H1 (cell line): Measurements from ENCODE around the gene MSS51. TPM values are rescaled to one million over a fixed set of nuclear protein-coding genes. Genes with fewer than 3 reads are reported as not detected.
A peak's percentile ranks its signal among the peaks of the same experiment; 100 is the strongest.

Experiments
- CTCF ChIA-PET: fragments of 300-600 bp; sonication (Branson Sonifier 250); formaldehyde crosslinking; loops from one replicate; lab custom pipeline; 2021; ENCODE audit not compliant: partially characterized antibody; lab: Charles Lee
- POLR2A ChIA-PET: fragments of 300-600 bp; sonication (Branson Sonifier 250); formaldehyde crosslinking; loops from one replicate; lab custom pipeline; 2021; ENCODE audit warnings: inconsistent platforms; ENCODE audit not compliant: partially characterized antibody; lab: Charles Lee
- DNase-seq, 2 experiments: peaks; one replicate each; pipeline versions ENCODE4 v3.0.0 to v3.0.0-alpha.2; 2010 to 2022; ENCODE audit warnings: low spot score in 2 of 2, low read depth in 1 of 2, mixed read lengths in 1 of 2
- FAIRE-seq: peaks from 2 replicates; lab custom pipeline; 2011; peaks lifted over from hg19 to GRCh38; lab: Jason Lieb, UNC
- H2AFZ ChIP-seq: 2 replicates; pipeline ENCODE4 v1.8.1; 2012; ENCODE audit warnings: low read length, inconsistent platforms
- H2AK5ac ChIP-seq: 2 replicates; pipeline ENCODE4 v1.6.1; 2013; ENCODE audit warnings: low read depth, low read length
- H2BK120ac ChIP-seq: replicated peaks from 2 replicates; pipeline ENCODE3; 2013; ENCODE audit warnings: low read depth, low read length, inconsistent platforms
- H2BK12ac ChIP-seq: 2 replicates; pipeline ENCODE4 v1.6.1; 2013; ENCODE audit warnings: low read depth, low read length
- H2BK15ac ChIP-seq: 2 replicates; pipeline ENCODE4 v1.6.1; 2013; ENCODE audit warnings: low read length
- H2BK20ac ChIP-seq: 2 replicates; pipeline ENCODE4 v1.6.1; 2013; ENCODE audit warnings: low read length
- H2BK5ac ChIP-seq: 2 replicates; pipeline ENCODE4 v1.6.1; 2013; ENCODE audit warnings: low read depth, low read length
- H3K14ac ChIP-seq: 2 replicates; pipeline ENCODE4 v1.6.1; 2013; ENCODE audit warnings: inconsistent platforms; ENCODE audit not compliant: insufficient read length
- H3K18ac ChIP-seq: 2 replicates; pipeline ENCODE4 v1.6.1; 2013; ENCODE audit warnings: low read length; ENCODE audit errors: extremely low read depth
- H3K23ac ChIP-seq: 2 replicates; pipeline ENCODE4 v1.6.1; 2013; ENCODE audit warnings: inconsistent platforms; ENCODE audit not compliant: insufficient read length
- H3K23me2 ChIP-seq: 2 replicates; pipeline ENCODE4 v1.6.1; 2013; ENCODE audit warnings: low read depth, low read length
- H3K27ac ChIP-seq: 2 replicates; pipeline ENCODE4 v1.6.1; 2011; ENCODE audit warnings: low read depth, low read length, inconsistent platforms
- H3K27me3 ChIP-seq, 4 experiments: replicated peaks in 1 of 4; 1 replicate in 1 of 4; 2 replicates in 3 of 4; pipeline versions ENCODE4 v1.6.1 to v1.8.1; 2011 to 2013; ENCODE audit warnings: low read length in 3 of 4, mild to moderate bottlenecking in 3 of 4, inconsistent platforms in 2 of 4, mixed read lengths in 2 of 4, moderate library complexity in 1 of 4; ENCODE audit not compliant: control insufficient read depth in 3 of 4, insufficient read depth in 3 of 4; ENCODE audit errors: extremely low read depth in 1 of 4
- H3K36me3 ChIP-seq, 4 experiments: 2 replicates each; pipeline versions ENCODE4 v1.6.1 to v1.8.1; 2011 to 2013; ENCODE audit warnings: mild to moderate bottlenecking in 4 of 4, low read length in 3 of 4, moderate library complexity in 2 of 4, control low read depth in 1 of 4, inconsistent platforms in 1 of 4; ENCODE audit not compliant: insufficient read depth in 4 of 4, control insufficient read depth in 2 of 4
- H3K4ac ChIP-seq: replicated peaks from 2 replicates; pipeline ENCODE3; 2013; ENCODE audit warnings: low read length, low read depth, mixed read lengths, inconsistent platforms; ENCODE audit not compliant: insufficient read length
- H3K4me1 ChIP-seq, 4 experiments: replicated peaks in 1 of 4; 1 replicate in 1 of 4; 2 replicates in 3 of 4; pipeline versions ENCODE4 v1.6.1 to v1.8.1; 2011 to 2013; ENCODE audit warnings: low read length in 3 of 4, inconsistent platforms in 2 of 4, mixed read lengths in 1 of 4; ENCODE audit not compliant: insufficient read depth in 4 of 4, control insufficient read depth in 3 of 4
- H3K4me2 ChIP-seq, 2 experiments: 2 replicates each; pipeline versions ENCODE4 v1.6.1 to v1.8.1; 2011 to 2013; ENCODE audit warnings: low read depth in 2 of 2, low read length in 2 of 2, control low read depth in 1 of 2, inconsistent platforms in 1 of 2, mild to moderate bottlenecking in 1 of 2; ENCODE audit not compliant: insufficient read depth in 1 of 2
- H3K4me3 ChIP-seq, 4 experiments: fragments of 200-600, 300-600 bp in 1 of 4; sonication (generic), shearing (Covaris generic), sonication (Bioruptor Twin) in 1 of 4; 2 replicates each; pipeline versions ENCODE4 v1.5.1 to v1.8.1; 2011 to 2016; ENCODE audit warnings: low read length in 4 of 4, low read depth in 3 of 4, control low read depth in 2 of 4, inconsistent platforms in 2 of 4, mild to moderate bottlenecking in 2 of 4, mixed read lengths in 1 of 4, moderate library complexity in 1 of 4; ENCODE audit not compliant: insufficient read depth in 2 of 4; ENCODE audit errors: extremely low read depth in 1 of 4
- H3K56ac ChIP-seq: replicated peaks from 2 replicates; pipeline ENCODE3; 2013; ENCODE audit warnings: low read depth, mild to moderate bottlenecking, mixed read lengths, low read length, inconsistent platforms; ENCODE audit not compliant: insufficient read length
- H3K79me1 ChIP-seq: 2 replicates; pipeline ENCODE4 v1.6.1; 2013; ENCODE audit warnings: low read depth, low read length, control low read depth
- H3K79me2 ChIP-seq, 2 experiments: 2 replicates each; pipeline versions ENCODE4 v1.6.1 to v1.8.1; 2012 to 2013; ENCODE audit warnings: low read length in 2 of 2, mild to moderate bottlenecking in 2 of 2, inconsistent platforms in 1 of 2; ENCODE audit not compliant: insufficient read depth in 2 of 2, control insufficient read depth in 1 of 2
- H3K9ac ChIP-seq, 4 experiments: replicated peaks in 1 of 4; 1 replicate in 1 of 4; 2 replicates in 3 of 4; pipeline versions ENCODE4 v1.6.1 to v1.8.1; 2011 to 2013; ENCODE audit warnings: low read depth in 3 of 4, low read length in 3 of 4, control low read depth in 2 of 4, mild to moderate bottlenecking in 2 of 4, moderate library complexity in 2 of 4, inconsistent platforms in 1 of 4; ENCODE audit errors: extremely low read depth in 1 of 4
- H3K9me3 ChIP-seq, 2 experiments: 2 replicates each; pipeline versions ENCODE4 v1.6.1 to v1.8.1; 2012 to 2013; ENCODE audit warnings: mild to moderate bottlenecking in 2 of 2, moderate library complexity in 2 of 2, control low read depth in 1 of 2, inconsistent platforms in 1 of 2, low read depth in 1 of 2, low read length in 1 of 2, mixed read lengths in 1 of 2; ENCODE audit not compliant: insufficient read depth in 2 of 2
- H4K20me1 ChIP-seq, 2 experiments: replicated peaks in 1 of 2; 2 replicates each; pipeline versions ENCODE3 to v1.8.1; 2011 to 2013; ENCODE audit warnings: inconsistent platforms in 2 of 2, low read length in 2 of 2, mild to moderate bottlenecking in 1 of 2; ENCODE audit not compliant: insufficient read depth in 2 of 2, control insufficient read depth in 1 of 2
- H4K5ac ChIP-seq: 2 replicates; pipeline ENCODE4 v1.6.1; 2013; ENCODE audit warnings: low read length, low read depth, mixed read lengths, inconsistent platforms; ENCODE audit not compliant: insufficient read length
- H4K8ac ChIP-seq: 2 replicates; pipeline ENCODE4 v1.8.0; 2013; ENCODE audit warnings: mild to moderate bottlenecking, moderate library complexity, low read length, inconsistent platforms; ENCODE audit not compliant: insufficient read depth; ENCODE audit errors: extremely low read depth
- H4K91ac ChIP-seq: replicated peaks from 2 replicates; pipeline ENCODE3; 2013; ENCODE audit warnings: low read length, mixed read lengths, inconsistent platforms; ENCODE audit not compliant: insufficient read length
- CTCF ChIP-seq, 3 experiments: IDR thresholded peaks; 1 replicate in 2 of 3; 2 replicates in 1 of 3; pipeline versions ENCODE4 v1.5.1 to v1.6.1; 2011; ENCODE audit warnings: low read length in 3 of 3, mild to moderate bottlenecking in 3 of 3, inconsistent platforms in 2 of 3, low read depth in 1 of 3, moderate library complexity in 1 of 3; ENCODE audit not compliant: insufficient read depth in 1 of 3; ENCODE audit errors: control extremely low read depth in 1 of 3
- RAD21 ChIP-seq, 2 experiments: IDR thresholded peaks in 1 of 2; conservative IDR thresholded peaks in 1 of 2; 2 replicates each; pipeline ENCODE4 v1.6.1; 2011; ENCODE audit warnings: low read depth in 2 of 2, low read length in 2 of 2, improper control_type of control experiment in 1 of 2, inconsistent platforms in 1 of 2, mild to moderate bottlenecking in 1 of 2, moderate library complexity in 1 of 2
- SIN3A ChIP-seq, 2 experiments: IDR thresholded peaks in 1 of 2; conservative IDR thresholded peaks in 1 of 2; 2 replicates each; pipeline ENCODE4 v1.6.1; 2011 to 2012; ENCODE audit warnings: low read length in 2 of 2, improper control_type of control experiment in 1 of 2, low read depth in 1 of 2, mild to moderate bottlenecking in 1 of 2
- WGBS, 2 experiments: shearing (Covaris generic) in 1 of 2; methylation state at CpG; one replicate each; pipeline versions ENCODE4 v1.1.6 to v1.1.7; 2013 to 2015; ENCODE audit warnings: low lambda C conversion rate in 2 of 2, mixed read lengths in 2 of 2, inconsistent platforms in 1 of 2, low coverage in 1 of 2, missing lambda C conversion rate in 1 of 2; ENCODE audit not compliant: insufficient replicate concordance in 2 of 2, insufficient coverage in 1 of 2, insufficient read length in 1 of 2; ENCODE audit errors: extremely low coverage in 1 of 2, missing lambda C conversion rate in 1 of 2; 5-methylcytosine and 5-hydroxymethylcytosine counted together
- polyA plus RNA-seq, 7 experiments: library from polyadenylated mRNA; depleted of rRNA in 3 of 7; stranded (reverse) in 5 of 7; unstranded in 2 of 7; fragments of >200 nt in 5 of 7; fragments of 200-250 nt in 2 of 7; gene quantifications; 1 replicate in 5 of 7; 2 replicates in 1 of 7; 4 replicates in 1 of 7; pipeline versions ENCODE4 v1.2.1 to v1.2.3, GENCODE V29; 2011 to 2013; ENCODE audit warnings: missing spikeins in 2 of 7, mixed read lengths in 2 of 7
- total RNA-seq: library from RNA; stranded (reverse); fragmentation: NEBNext Ultra II Directional; extraction: Animal tissue kit (Norgen Biotek cat#: 25700); gene quantifications from 2 replicates; pipeline ENCODE4 v1.2.1, GENCODE V29; 2021

The MSS51 gene
- total and polyA plus RNA-seq, 2 of the 8 experiments (the other 6 are each of a cell fraction or from before 2014, with no cell fraction given) = 1.5 to 1.7 TPM

DNA sequence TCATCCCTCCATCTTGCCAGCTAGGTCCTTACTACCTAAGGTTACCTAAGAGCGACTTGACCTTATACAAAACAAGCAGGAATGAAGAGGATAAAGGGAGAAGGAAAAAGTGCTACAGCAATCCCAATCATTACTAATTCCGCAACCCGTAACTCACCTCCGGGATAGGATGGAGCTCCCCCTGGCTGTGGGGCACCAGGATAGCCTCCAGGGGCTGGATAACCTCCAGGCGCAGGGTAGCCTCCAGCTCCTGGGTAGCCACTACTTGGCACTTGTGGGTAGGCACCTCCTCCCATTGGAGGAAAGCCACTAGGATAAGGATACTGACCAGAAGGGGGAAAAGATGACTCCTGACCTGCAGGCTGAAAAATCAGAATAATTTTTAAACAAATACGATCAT is 35.3 kb downstream of the MSS51 start:
- POLR2A ChIA-PET = interaction anchor here (0.9 to 1.4 kb wide), 3 partner anchors 9 to 151 kb away, joined by 3 to 6 read pairs (median 5); partner anchors contain the start of gene DNAJC9
- Histone ChIP-seq H2AK5ac (no peak overlapping the region), H2BK15ac (no peak overlapping the region), H3K56ac (no peak overlapping the region), H3K23ac (no peak overlapping the region), H3K4me1 (no peaks in the 10 kb centered on the region), H2BK120ac (no peak overlapping the region), H3K27me3 (no peaks in the 10 kb centered on the region), H3K4me3 (no peak overlapping the region), H3K18ac (no peak overlapping the region), H4K20me1 (no peaks in the 10 kb centered on the region), H3K23me2 (no peaks in the 10 kb centered on the region), H3K4ac (no peak overlapping the region), H3K9ac (no peak overlapping the region), H4K5ac (no peak overlapping the region), H3K27ac (no peak overlapping the region), H3K9me3 (no peaks in the 10 kb centered on the region), H2BK12ac (no peak overlapping the region), H2BK20ac (no peak overlapping the region), H4K91ac (no peak overlapping the region), H3K79me2 (peaks cover 0 to 4% of the 10 kb centered on the region in 2 experiments; a peak in 1 of 4 replicates), H2BK5ac (no peak overlapping the region), H3K14ac (no peak overlapping the region), H3K79me1 (no peaks in the 10 kb centered on the region), H3K4me2 (no peak overlapping the region), H3K36me3 (peaks cover 7 to 27% (median 18%) of the 10 kb centered on the region in 4 experiments), H2AFZ (no peak overlapping the region), H4K8ac (no peak overlapping the region)
- FAIRE-seq (no peak), DNase-seq (peak in 1 of 2 experiments; percentile 67)
- WGBS, 2 experiments = 84% methylated on average over 6 of the region's 6 CpGs; no CpG with 5 or more reads in 1 of the 2 experiments
- CTCF ChIA-PET = interaction anchor here (0.7 to 2.0 kb wide), 8 partner anchors 8 to 256 kb away, joined by 3 to 7 read pairs (median 4); no protein-coding TSS in a partner anchor
- TF ChIP-seq CTCF (IDR thresholded peaks at IDR 0.05; ENCODE audit: control extremely low read depth in 1 of 3, insufficient read depth in 1 of 3, low read depth in 1 of 3, low read length in 3 of 3) (peak; percentile 62 to 67 (median 66)), SIN3A (conservative IDR thresholded peaks at IDR 0.05 in 1 of 2, IDR thresholded peaks at IDR 0.05 in 1 of 2; ENCODE audit: low read depth in 1 of 2, low read length in 2 of 2) (no peak), RAD21 (IDR thresholded peaks at IDR 0.05 in 1 of 2, conservative IDR thresholded peaks at IDR 0.05 in 1 of 2; ENCODE audit: low read depth in 2 of 2, low read length in 2 of 2) (peak; percentile 43 to 48; a peak in 3 of 4 replicates)
